ENCODE measurements around the gene AP1G2.
A peak's percentile ranks its signal among the peaks of the same experiment; 100 is the strongest.
"Not testable (repeated sequence)": the region's sequence is repeated elsewhere in the genome, so short reads cannot be mapped to it uniquely, and the experiment has no call there.

The AP1G2 gene

DNA sequence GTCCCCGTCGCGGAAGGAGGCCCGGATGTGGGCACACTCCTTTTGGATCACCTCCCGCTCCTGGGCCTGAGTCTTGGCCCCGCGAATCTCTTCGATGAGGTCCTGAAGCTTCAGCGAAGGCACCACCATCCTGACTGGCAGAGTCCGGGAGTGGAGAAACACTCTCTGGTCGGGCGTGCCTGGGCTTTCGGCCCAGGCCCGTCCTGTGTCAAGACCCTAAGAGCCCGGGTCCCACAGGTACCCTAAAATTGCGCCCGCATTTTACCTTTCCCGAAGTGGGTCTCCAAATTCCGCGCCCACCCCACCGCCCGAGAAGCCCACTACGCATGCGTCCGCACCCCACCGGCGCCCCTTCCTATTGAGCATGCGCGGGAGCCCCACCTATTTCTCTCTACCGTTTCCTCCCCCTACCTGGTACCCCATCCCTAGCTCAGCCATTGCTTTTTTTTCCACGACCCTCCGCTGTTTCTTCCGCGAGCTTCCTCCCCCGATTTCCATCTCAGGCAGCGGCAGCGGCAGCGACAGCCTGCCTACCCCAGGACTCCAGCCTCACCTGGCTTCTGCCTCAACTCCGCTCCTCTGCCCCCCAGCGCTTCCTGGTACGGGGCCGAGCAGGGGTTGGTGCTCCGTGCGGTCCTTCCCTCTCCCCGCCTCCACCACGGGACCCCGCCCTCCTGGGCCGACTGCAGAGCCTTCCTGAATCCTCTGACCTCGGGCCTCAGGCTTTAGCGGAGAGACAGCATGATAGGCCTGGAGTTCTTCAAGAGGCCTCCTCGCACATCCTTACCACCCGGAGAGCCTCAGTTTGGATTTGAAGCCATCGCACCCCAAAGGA, at the start of gene AP1G2:
Gene AP1G2, minus strand, starts transcription at position 606 of the 835 bp plus-strand sequence. Its CDS starts 477 bp downstream, at position 129.
- peak; percentile 90 for DNase-seq

DNA sequence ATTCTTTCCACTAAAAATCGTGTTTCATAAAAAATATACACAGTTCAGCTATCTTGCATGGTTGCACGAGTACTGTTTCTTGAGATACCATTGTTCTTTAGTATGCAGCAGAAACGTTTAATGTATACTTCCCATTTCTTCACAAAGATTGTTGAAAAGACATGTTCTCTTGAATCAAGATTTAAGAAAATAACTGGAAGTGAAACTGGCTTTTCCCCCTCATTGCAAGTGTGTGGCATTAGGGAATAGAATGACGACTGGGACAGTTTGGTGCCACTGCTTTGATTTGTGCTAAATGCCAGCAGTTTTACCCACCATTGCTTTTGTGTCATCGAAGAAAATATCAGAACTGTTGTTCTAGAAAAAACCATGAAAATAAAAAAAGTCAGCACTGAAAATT, 48.3 kb upstream of the AP1G2 start:
- no peak for DNase-seq

GRCh38 chr14:23614395-23614828, 46.8 kb upstream of the AP1G2 start:
- no peak for DNase-seq

GRCh38 chr14:23613242-23614070, 45.9 kb upstream of the AP1G2 start:
- DNase-seq = no peak

- no peak for DNase-seq
Observed at GRCh38 chr14:23612802-23613201, 45.2 kb upstream of the AP1G2 start.

DNA sequence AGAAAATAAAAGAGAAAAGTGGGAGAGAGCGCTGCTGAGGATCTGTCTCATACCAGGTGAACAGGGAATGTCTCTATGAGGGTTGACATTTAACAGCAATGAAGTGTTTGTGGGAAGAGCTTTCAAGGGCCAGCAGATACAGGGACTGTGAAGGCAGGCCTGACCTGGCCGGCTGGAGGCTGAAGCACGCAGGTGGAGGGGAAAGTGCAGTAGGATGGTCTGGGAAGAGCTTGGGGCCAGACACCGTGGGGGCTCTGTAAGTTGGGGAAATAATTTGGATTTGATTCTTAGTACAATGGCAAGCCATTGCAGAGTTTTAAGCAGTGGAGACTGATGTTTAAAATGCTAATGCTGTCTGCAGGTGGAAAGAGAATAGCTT, 44.8 kb upstream of the AP1G2 start:
- no peak for DNase-seq

DNA sequence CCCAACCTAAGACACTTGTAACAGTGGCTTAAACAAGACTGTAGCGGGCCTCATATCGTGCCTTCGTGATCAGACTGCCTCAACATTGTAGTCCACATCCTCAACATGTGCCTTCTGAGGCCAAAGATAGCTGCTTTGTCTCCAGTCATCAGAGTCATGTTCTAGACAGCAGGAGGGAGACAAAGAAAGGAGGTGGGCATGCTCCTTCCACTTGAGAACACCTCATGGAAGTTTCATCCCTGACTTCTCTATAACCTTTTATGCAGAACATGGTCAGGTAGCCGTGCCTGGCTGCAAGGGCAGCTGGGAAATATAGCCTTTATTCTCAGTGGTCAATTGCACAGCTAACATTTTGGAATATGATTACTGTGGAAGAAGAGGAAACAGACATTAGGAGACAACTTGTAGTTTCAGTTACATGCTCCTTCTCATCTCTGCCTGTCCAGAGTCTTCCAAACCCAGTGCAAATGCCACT, 43.3 kb upstream of the AP1G2 start:
- DNase-seq = no peak

GRCh38 chr14:23610090-23610814, 42.7 kb upstream of the AP1G2 start:
- no peak for DNase-seq

- not testable (repeated sequence) for DNase-seq
Observed at GRCh38 chr14:23609411-23610089, 42.0 kb upstream of the AP1G2 start.

DNA sequence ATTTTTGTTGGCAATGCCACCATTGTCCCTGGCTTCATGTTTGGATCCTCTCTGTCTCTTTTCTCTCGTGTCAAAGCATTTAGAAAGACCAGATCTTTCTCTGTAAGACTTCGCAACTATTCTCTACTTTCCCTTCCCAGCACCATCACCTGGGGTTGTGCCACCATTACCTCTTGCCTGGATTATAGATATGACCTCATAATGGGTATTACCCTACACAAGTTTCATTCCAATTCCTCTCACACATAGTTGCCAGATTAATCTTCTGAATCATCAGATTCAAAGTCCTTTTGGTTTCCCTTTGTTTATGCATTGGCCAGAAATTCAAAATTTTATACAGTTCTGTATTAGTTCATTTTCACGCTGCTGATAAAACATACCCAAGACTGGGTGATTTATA, 41.4 kb upstream of the AP1G2 start:
- no peak for DNase-seq

DNA sequence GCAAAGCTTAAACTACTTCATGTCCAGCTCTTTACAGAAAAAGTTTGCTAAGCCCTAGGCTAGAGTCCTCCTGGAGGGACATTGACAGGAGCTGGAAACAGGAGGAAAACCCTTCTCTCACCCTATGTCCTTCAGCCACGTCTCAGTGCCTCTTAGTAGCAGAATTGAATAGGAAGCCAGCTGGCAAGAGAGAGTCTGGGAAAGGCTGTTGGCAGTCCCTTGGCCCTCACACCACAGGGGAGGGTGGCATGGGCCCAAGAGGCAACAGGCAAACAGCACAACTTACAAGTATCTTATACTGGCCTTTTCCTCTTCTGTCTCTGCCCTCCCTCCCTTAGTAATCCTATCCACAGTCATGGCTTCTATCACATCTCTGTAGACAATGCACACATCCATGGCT, 40.9 kb upstream of the AP1G2 start:
- DNase-seq = no peak

GRCh38 chr14:23605931-23606585, 38.5 kb upstream of the AP1G2 start:
- DNase-seq = no peak

DNA sequence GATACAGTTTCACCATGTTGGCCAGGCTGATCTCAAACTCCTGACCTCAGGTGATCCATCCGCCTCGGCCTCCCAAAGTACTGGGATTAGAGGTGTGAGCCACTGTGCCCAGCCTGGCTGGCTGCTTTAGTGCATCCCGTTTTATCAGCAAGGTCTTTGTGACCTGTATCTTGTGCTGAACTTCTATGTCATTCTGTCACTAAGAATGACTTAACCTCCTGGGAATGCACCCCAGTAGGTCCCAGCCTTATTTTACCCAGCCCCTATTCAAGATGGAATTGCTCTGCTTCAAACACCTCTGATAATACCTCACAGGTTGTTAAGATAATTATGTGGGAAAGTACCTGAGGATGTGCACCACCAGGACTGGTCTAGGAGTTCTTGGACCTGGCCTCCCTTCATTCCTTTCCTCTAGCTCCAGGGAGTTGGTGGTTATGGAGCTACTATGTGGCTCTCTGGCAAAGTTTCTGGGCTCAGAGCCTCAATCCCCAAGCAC, 37.1 kb upstream of the AP1G2 start:
- no peak for DNase-seq

GRCh38 chr14:23604148-23604547, 36.6 kb upstream of the AP1G2 start:
- DNase-seq = no peak

DNA sequence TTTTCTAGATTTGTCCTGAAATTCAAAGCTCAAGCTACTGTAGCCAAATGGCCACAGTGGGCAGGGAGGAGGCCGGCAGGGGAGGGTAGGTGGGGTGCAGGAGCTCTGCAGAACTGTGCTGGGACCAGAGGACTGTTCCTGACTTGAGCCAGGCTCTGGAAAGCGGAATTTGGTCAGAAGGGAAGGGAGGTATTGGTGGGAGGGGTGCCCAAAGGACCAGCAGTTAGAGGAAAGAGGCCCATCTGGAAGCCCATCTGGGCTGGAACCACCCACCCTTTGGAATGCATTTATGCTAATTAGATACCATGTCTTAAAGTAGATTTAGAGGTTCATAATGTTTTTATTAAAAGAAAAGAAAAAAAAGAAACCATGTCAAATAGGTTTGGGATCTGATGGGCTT, 35.5 kb upstream of the AP1G2 start:
- DNase-seq = no peak

DNA sequence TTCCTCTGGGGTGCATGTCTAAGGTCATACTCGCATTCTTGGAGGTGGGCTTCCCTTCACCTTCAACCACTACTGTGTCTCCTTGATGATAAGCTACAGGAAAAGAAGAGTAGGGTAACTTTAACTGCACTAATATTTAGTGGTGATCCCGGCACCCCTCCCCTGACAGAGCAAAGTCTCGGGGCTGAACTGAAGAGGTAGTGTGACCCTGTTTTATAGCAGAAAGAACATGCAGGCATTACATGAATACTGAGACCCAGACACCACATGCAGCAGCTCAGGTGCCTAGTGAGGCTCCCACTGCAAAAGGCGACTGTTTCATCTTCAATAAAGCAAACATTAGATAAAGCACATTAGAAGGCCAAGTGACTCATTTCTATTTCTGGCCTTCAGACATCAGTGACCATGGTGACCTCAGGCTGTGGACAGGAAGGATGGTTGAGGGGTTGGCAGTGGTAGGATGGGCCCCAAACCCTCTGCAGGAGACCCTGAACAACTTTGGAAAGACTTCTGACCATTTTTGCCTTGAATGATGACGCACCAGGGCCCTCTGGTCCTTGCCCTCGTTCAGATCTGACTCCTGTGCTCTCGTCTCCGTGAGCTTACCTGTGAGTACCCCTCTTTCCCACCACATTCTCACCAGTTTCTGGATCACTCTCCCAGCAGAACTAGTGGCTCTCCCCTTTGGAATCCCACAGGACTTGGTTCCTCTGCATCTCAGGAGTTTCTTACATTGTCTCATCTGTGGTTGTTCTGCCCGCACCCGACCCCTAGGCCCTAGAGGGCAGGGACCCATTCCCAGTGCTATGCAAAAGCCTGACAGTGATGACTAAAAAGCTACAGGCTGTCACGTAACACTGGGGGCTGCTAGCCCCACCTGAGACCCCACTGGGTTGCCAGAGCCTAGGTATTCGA, 34.8 kb upstream of the AP1G2 start:
- no peak for DNase-seq

- no peak for DNase-seq
Observed at GRCh38 chr14:23601845-23602180, 34.2 kb upstream of the AP1G2 start.

DNA sequence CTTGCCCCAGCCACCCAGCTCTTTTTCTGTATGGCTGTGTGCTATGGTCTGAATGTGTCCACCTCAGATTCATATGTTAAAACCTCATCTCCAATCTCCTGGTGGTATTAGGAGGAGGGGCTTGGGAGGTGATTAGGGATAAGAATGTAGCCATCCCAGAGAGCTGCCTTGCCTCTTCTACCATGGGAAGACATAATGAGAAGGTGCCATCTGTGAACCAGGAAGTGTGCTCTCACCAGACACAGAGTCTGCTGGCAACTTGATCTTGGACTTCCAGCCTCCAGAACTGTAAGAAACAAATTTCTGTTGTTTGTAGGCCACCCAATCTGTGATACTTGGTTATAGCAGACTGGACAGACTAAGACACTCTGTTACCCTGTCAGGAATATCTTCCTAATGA, 33.8 kb upstream of the AP1G2 start:
- DNase-seq = no peak

GRCh38 chr14:23600806-23601205, 33.2 kb upstream of the AP1G2 start:
- DNase-seq = no peak

DNA sequence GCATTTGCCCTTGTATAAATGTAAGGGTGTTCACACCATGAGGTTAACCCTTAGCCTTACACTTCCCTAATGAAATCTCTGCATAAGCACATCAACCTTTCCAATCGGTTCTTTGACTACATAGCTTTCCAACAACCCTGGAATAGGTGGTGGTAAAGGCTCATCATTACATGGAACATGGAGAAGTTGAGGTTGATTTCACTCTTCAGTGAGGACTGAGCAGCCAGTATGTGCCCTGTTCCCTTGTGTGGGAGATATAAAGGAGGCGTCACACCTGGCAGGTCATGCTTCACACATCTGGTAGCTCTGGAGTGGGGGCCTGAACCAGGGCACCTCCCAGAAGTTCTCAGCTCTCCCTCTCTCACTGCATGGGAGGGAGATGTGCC, 32.7 kb upstream of the AP1G2 start:
- DNase-seq = no peak

- DNase-seq = not testable (repeated sequence)
Observed at GRCh38 chr14:23594191-23594590, 26.6 kb upstream of the AP1G2 start.

Data from NCI-H1105 treated with DMSO at 0.1 percent for 48 hours (cell line).